HEK293T (cell line): ENCODE results near the gene B3GAT3.

ENCODE experiments used
- ARNT ChIP-seq: fragments of 450-650 bp; IDR thresholded peaks from 2 replicates; pipeline ENCODE4 v1.6.1; 2017; ENCODE audit warnings: mild to moderate bottlenecking
- BHLHE40 ChIP-seq: fragments of 450-650 bp; IDR thresholded peaks from 2 replicates; pipeline ENCODE4 v1.6.1; 2016; ENCODE audit warnings: mild to moderate bottlenecking, moderate library complexity, borderline replicate concordance
- ELF4 ChIP-seq: fragments of 450-650 bp; IDR thresholded peaks from 2 replicates; pipeline ENCODE4 v1.6.1; 2017; ENCODE audit warnings: antibody characterized with exemption
- FOXA1 ChIP-seq: fragments of 450-650 bp; IDR thresholded peaks from 2 replicates; pipeline ENCODE4 v1.6.1; 2016; ENCODE audit warnings: mild to moderate bottlenecking
- FOXK2 ChIP-seq: fragments of 450-650 bp; IDR thresholded peaks from 2 replicates; pipeline ENCODE4 v1.6.1; 2016; ENCODE audit warnings: mild to moderate bottlenecking
- FOXM1 ChIP-seq: fragments of 450-650 bp; IDR thresholded peaks from 2 replicates; pipeline ENCODE4 v1.6.1; 2017; ENCODE audit warnings: mild to moderate bottlenecking, borderline replicate concordance
- NFRKB ChIP-seq: fragments of 450-650 bp; IDR thresholded peaks from 2 replicates; pipeline ENCODE4 v1.6.1; 2016; ENCODE audit warnings: mild to moderate bottlenecking, moderate library complexity
- SP1 ChIP-seq: fragments of 450-650 bp; IDR thresholded peaks from 2 replicates; pipeline ENCODE4 v1.6.1; 2017
- SUZ12 ChIP-seq: fragments of 450-650 bp; IDR thresholded peaks from 2 replicates; pipeline ENCODE4 v1.6.1; 2016; ENCODE audit warnings: mild to moderate bottlenecking
- TARDBP ChIP-seq: fragments of 450-650 bp; IDR thresholded peaks from 2 replicates; pipeline ENCODE4 v1.6.1; 2016
- ZNF384 ChIP-seq: fragments of 450-650 bp; IDR thresholded peaks from 2 replicates; pipeline ENCODE4 v1.6.1; 2016

- TF ChIP-seq NFRKB (peak; percentile 56; the same call in 1 of the 2 replicates), FOXA1 (no peak), SP1 (no peak), ZNF384 (no peak), FOXK2 (no peak), ELF4 (peak; percentile 77), ARNT (no peak; the same call in 1 of the 2 replicates), BHLHE40 (no peak), TARDBP (no peak), FOXM1 (no peak), SUZ12 (no peak)
Measured at GRCh38 chr11:62591448-62592145, 30.2 kb downstream of the B3GAT3 start, which contains the start of gene TUT1.
